ENCODE measurements around the gene ABCA2.
"Not testable (repeated sequence)": the region's sequence is repeated elsewhere in the genome, so short reads cannot be mapped to it uniquely, and the experiment has no call there.

Gene ABCA2

GRCh38 chr9:137067860-137068538, 40.0 kb upstream of the ABCA2 start:
- TF ChIP-seq, protein P1, sequence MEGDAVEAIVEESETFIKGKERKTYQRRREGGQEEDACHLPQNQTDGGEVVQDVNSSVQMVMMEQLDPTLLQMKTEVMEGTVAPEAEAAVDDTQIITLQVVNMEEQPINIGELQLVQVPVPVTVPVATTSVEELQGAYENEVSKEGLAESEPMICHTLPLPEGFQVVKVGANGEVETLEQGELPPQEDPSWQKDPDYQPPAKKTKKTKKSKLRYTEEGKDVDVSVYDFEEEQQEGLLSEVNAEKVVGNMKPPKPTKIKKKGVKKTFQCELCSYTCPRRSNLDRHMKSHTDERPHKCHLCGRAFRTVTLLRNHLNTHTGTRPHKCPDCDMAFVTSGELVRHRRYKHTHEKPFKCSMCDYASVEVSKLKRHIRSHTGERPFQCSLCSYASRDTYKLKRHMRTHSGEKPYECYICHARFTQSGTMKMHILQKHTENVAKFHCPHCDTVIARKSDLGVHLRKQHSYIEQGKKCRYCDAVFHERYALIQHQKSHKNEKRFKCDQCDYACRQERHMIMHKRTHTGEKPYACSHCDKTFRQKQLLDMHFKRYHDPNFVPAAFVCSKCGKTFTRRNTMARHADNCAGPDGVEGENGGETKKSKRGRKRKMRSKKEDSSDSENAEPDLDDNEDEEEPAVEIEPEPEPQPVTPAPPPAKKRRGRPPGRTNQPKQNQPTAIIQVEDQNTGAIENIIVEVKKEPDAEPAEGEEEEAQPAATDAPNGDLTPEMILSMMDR (IDR thresholded peaks at IDR 0.05; ENCODE audit: extremely low read depth, missing control alignments): peak; percentile 69
- DNase-seq (ENCODE audit: low spot score): peak; percentile 94

GRCh38 chr9:137066096-137066861, 38.2 kb upstream of the ABCA2 start:
- TF ChIP-seq, protein P1 (IDR thresholded peaks at IDR 0.05; ENCODE audit: extremely low read depth, missing control alignments): no peak
- no peak for DNase-seq (ENCODE audit: low spot score)

GRCh38 chr9:137065336-137065967, 37.4 kb upstream of the ABCA2 start:
- no peak for DNase-seq (ENCODE audit: low spot score)
- TF ChIP-seq, protein P1 (IDR thresholded peaks at IDR 0.05; ENCODE audit: extremely low read depth, missing control alignments): no peak

- DNase-seq (ENCODE audit: low spot score): no peak
- TF ChIP-seq, protein P1 (IDR thresholded peaks at IDR 0.05; ENCODE audit: extremely low read depth, missing control alignments): no peak
These were observed 36.8 kb upstream of the ABCA2 start for GRCh38 chr9:137064880-137065164.

GRCh38 chr9:137064027-137064879, 36.2 kb upstream of the ABCA2 start:
- DNase-seq (ENCODE audit: low spot score): peak; percentile 81
- TF ChIP-seq, protein P1 (IDR thresholded peaks at IDR 0.05; ENCODE audit: extremely low read depth, missing control alignments): peak; percentile 95

DNA sequence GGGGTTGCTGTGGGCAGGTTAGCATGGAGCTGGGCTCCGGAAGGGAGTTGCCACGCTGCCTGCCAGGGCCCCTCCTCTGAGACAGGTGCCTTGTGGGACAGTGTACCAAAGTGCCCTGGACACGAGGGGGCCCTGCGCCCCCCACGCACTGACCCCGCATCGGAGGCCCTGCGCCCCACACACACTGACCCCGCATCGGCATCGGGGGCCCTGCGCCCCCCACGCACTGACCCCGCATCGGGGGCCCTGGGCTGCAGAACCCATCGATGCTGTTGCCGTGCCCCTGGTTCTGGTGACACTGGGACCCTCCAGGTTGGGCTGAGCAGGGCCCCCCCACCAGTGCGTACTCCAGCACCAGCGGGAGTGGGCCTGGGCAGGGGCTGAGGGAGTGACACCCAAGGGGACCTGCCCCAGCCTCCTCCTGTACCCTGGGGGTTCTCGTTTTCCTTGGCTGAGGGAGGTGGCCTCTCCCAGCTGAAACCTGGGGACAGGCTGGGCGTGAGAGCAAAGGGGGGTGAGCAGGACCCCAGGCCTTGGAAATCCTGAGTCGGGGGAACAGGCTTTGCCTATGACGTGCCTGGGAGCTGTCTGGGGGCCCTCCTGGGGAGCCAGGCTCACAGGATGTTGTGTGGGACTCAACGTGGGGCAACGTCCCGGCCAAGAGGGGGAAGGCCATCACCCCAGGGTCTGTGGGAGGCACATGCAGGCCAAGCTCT, 35.4 kb upstream of the ABCA2 start:
- TF ChIP-seq, protein P1 (IDR thresholded peaks at IDR 0.05; ENCODE audit: extremely low read depth, missing control alignments): no peak
- DNase-seq (ENCODE audit: low spot score): no peak

GRCh38 chr9:137062798-137063197, 34.8 kb upstream of the ABCA2 start:
- not testable (repeated sequence) for DNase-seq (ENCODE audit: low spot score)
